K562 (cell line): ENCODE results near the gene ACTN2. TPM values are rescaled to one million over a fixed set of nuclear protein-coding genes. Genes with fewer than 3 reads are reported as not detected.

Source experiments
- ERF ChIP-seq: fragments of 450-650 bp; formaldehyde crosslinking; IDR thresholded peaks from 2 replicates; pipeline ENCODE4 v1.4.0; 2020; ENCODE audit warnings: mild to moderate bottlenecking, mixed read lengths
- FOXK1 ChIP-seq: sonication (generic); formaldehyde crosslinking; IDR thresholded peaks from 2 replicates; pipeline ENCODE4 v1.8.0; 2022; ENCODE audit warnings: missing genetic modification reagents, mild to moderate bottlenecking, borderline replicate concordance
- HMGN3 ChIP-seq: IDR thresholded peaks from 2 replicates; pipeline ENCODE4 v1.6.1; 2011; ENCODE audit warnings: borderline replicate concordance, low read depth, mild to moderate bottlenecking, mixed read lengths, low read length; ENCODE audit not compliant: insufficient read length; ENCODE audit errors: extremely low read depth
- HSF4 ChIP-seq: fragments of 250-450 bp; sonication (Bioruptor Pico); IDR thresholded peaks from 2 replicates; pipeline ENCODE4 v2.1.2; 2022; ENCODE audit warnings: mild to moderate bottlenecking, moderate library complexity, borderline replicate concordance
- MAZ ChIP-seq, 2 experiments: fragments of 450-650 bp in 1 of 2; sonication (generic) in 1 of 2; formaldehyde crosslinking; IDR thresholded peaks in 1 of 2; conservative IDR thresholded peaks in 1 of 2; 2 replicates each; pipeline versions ENCODE4 v1.4.0 to v1.5.0; 2020; ENCODE audit warnings: mild to moderate bottlenecking in 1 of 2, missing genetic modification reagents in 1 of 2
- MLLT1 ChIP-seq, 2 experiments: fragments of 450-650 bp; IDR thresholded peaks; 2 replicates each; pipeline ENCODE4 v1.6.1; 2016
- PCBP2 ChIP-seq: fragments of 200-400 bp; formaldehyde crosslinking; IDR thresholded peaks from 2 replicates; pipeline ENCODE4 v1.6.1; 2018; ENCODE audit warnings: low read length, low read depth, mild to moderate bottlenecking, moderate library complexity; ENCODE audit not compliant: poor library complexity, severe bottlenecking
- TEAD2 ChIP-seq: fragments of 450-650 bp; IDR thresholded peaks from 2 replicates; pipeline ENCODE4 v1.6.1; 2016; ENCODE audit warnings: missing genetic modification characterization, control low read depth, missing compliant biosample characterization
- THAP12 ChIP-seq: fragments of 250-450 bp; sonication (Bioruptor Pico); IDR thresholded peaks from 2 replicates; pipeline ENCODE4 v1.9.0; 2021; ENCODE audit warnings: mild to moderate bottlenecking, inconsistent platforms
- XRCC3 ChIP-seq: fragments of 450-650 bp; IDR thresholded peaks from 2 replicates; pipeline ENCODE4 v1.6.1; 2017; ENCODE audit warnings: mild to moderate bottlenecking, moderate library complexity
- ZNF41 ChIP-seq: fragments of 250-450 bp; sonication (Bioruptor Pico); conservative IDR thresholded peaks from 2 replicates; pipeline ENCODE4 v1.4.0; 2020; ENCODE audit warnings: mild to moderate bottlenecking
- ZNF511 ChIP-seq: sonication (generic); formaldehyde crosslinking; IDR thresholded peaks from 2 replicates; pipeline ENCODE4 v1.8.0; 2022; ENCODE audit warnings: mild to moderate bottlenecking, missing genetic modification reagents
- ZNF583 ChIP-seq: fragments of 250-450 bp; sonication (Bioruptor Pico); IDR thresholded peaks from 2 replicates; pipeline ENCODE4 v1.4.0; 2020
- ZNF609 ChIP-seq: sonication (generic); formaldehyde crosslinking; IDR thresholded peaks from 2 replicates; pipeline ENCODE4 v1.8.1; 2023; ENCODE audit warnings: missing genetic modification reagents, mild to moderate bottlenecking, borderline replicate concordance
- polyA plus RNA-seq, 8 experiments: library from polyadenylated mRNA; depleted of rRNA in 4 of 8; stranded (reverse) in 5 of 8; unstranded in 3 of 8; fragments of >200 nt; fragmentation: Nextera tagmentation in 2 of 8; fragmentation: Illumina TruSeq in 1 of 8; extraction: Ambion mirVana in 2 of 8; extraction: Trizol in 1 of 8; gene quantifications; 2 replicates each; pipeline versions ENCODE4 v1.2.1 to v1.2.3, GENCODE V29; 2011 to 2014; ENCODE audit warnings: inconsistent platforms in 1 of 8, missing spikeins in 1 of 8
- total RNA-seq, 7 experiments: library from RNA; depleted of rRNA in 6 of 7; stranded (reverse); fragments of >200 nt in 6 of 7; fragmentation: Illumina TruSeq in 2 of 7; extraction: Trizol in 2 of 7; gene quantifications; 2 replicates each; pipeline versions ENCODE4 v1.2.1 to v1.2.3, GENCODE V29; 2011 to 2021; ENCODE audit warnings: low replicate concordance in 1 of 7
- TF ChIP-seq, protein P1 (sequence below): IDR thresholded peaks from 2 replicates; pipeline ENCODE4 v1.6.1; 2016; ENCODE audit warnings: missing genetic modification characterization, missing compliant biosample characterization

Gene ACTN2
- total and polyA plus RNA-seq, 9 of the 15 experiments (the other 6 are each of a cell fraction or from before 2014, with no cell fraction given), result 0.18 to 0.94 (median 0.42) TPM

DNA sequence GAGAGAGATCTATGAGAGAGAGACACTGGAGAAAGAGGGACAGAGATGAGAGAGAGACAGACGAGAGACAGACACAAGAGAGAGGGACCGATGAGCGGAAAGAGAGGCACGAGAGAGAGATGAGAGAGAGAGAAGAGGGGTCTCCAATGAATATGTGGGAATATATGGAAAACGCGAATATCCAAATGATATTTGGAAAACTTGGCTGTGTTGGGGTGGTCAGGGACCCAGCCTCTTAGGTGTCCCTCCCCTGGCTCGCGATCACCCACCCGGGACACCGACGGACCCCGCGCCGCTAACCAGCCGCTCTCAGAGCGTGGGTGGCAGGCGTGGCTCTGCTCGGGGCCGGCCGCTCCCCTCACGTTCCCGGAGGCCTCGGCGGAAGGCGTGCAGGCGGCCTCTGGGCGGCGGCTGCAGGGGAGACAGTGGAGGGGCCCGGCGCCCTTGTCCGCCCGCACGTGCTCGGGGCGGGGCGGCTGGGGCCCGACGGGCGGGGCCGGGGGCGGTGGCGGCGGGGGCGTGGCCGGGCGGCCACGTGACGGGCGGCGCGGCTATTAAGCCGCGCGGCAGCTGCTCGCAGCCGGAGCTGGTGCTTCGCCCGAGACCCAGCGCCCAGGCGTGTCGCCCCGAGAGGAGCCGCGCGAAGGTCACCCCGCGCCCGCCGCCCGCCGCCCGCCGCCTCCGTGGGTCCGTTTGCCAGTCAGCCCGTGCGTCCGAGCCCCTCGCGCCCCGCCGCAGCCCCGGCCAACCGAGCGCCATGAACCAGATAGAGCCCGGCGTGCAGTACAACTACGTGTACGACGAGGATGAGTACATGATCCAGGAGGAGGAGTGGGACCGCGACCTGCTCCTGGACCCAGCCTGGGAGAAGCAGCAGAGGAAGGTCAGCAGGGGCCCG is at the start of gene ACTN2 (continued):
- no peak for TF ChIP-seq THAP12 (CRISPR knock-in tag)
- no peak for TF ChIP-seq ERF (CRISPR knock-in tag)
- TF ChIP-seq ZNF41 (CRISPR knock-in tag), result no peak
- peak; percentile 69; the same call in 1 of the 2 replicates for TF ChIP-seq ZNF511 (CRISPR knock-in tag)
- TF ChIP-seq PCBP2, result no peak
- peak; percentile 57 to 73; a peak in 2 of 4 replicates for TF ChIP-seq MAZ (CRISPR knock-in tag; conservative IDR thresholded peaks at IDR 0.05 in 1 of 2, IDR thresholded peaks at IDR 0.05 in 1 of 2)
- TF ChIP-seq XRCC3, result no peak
- no peak for TF ChIP-seq ZNF583 (CRISPR knock-in tag)
- TF ChIP-seq, protein P1, sequence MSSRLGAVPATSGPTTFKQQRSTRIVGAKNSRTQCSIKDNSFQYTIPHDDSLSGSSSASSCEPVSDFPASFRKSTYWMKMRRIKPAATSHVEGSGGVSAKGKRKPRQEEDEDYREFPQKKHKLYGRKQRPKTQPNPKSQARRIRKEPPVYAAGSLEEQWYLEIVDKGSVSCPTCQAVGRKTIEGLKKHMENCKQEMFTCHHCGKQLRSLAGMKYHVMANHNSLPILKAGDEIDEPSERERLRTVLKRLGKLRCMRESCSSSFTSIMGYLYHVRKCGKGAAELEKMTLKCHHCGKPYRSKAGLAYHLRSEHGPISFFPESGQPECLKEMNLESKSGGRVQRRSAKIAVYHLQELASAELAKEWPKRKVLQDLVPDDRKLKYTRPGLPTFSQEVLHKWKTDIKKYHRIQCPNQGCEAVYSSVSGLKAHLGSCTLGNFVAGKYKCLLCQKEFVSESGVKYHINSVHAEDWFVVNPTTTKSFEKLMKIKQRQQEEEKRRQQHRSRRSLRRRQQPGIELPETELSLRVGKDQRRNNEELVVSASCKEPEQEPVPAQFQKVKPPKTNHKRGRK, result peak; percentile 90
- TF ChIP-seq ZNF609 (CRISPR knock-in tag), result no peak
- no peak for TF ChIP-seq FOXK1 (CRISPR knock-in tag)
- peak; percentile 25 for TF ChIP-seq HMGN3
- TF ChIP-seq TEAD2 (tag), result no peak
- no peak for TF ChIP-seq MLLT1 (IDR thresholded peaks at IDR 0.05)
- TF ChIP-seq HSF4, result no peak
